GM12864 (cell line): ENCODE data around the gene EPS8.
"Not testable (repeated sequence)": the region's sequence is repeated elsewhere in the genome, so short reads cannot be mapped to it uniquely, and the experiment has no call there.

Experiments
- DNase-seq: peaks from one replicate; pipeline ENCODE4 v3.0.0-alpha.2; 2011; ENCODE audit warnings: low read depth
- H3K4me3 ChIP-seq: 2 replicates; pipeline ENCODE4 v1.5.1; 2011; ENCODE audit warnings: mild to moderate bottlenecking, low read depth, low read length, control low read depth
- TF ChIP-seq, protein P1 (sequence below): IDR thresholded peaks from 2 replicates; pipeline ENCODE4 v1.5.1; 2011; ENCODE audit warnings: low read depth, mild to moderate bottlenecking, moderate library complexity, low read length, control low read depth, inconsistent platforms; ENCODE audit errors: missing control alignments

The EPS8 gene

GRCh38 chr12:15631007-15631715 lies 158.0 kb downstream of the EPS8 start:
- no peak for DNase-seq
- H3K4me3 ChIP-seq = no peak overlapping the region

GRCh38 chr12:15629761-15630160 lies 159.4 kb downstream of the EPS8 start:
- no peak overlapping the region for H3K4me3 ChIP-seq
- TF ChIP-seq, protein P1, sequence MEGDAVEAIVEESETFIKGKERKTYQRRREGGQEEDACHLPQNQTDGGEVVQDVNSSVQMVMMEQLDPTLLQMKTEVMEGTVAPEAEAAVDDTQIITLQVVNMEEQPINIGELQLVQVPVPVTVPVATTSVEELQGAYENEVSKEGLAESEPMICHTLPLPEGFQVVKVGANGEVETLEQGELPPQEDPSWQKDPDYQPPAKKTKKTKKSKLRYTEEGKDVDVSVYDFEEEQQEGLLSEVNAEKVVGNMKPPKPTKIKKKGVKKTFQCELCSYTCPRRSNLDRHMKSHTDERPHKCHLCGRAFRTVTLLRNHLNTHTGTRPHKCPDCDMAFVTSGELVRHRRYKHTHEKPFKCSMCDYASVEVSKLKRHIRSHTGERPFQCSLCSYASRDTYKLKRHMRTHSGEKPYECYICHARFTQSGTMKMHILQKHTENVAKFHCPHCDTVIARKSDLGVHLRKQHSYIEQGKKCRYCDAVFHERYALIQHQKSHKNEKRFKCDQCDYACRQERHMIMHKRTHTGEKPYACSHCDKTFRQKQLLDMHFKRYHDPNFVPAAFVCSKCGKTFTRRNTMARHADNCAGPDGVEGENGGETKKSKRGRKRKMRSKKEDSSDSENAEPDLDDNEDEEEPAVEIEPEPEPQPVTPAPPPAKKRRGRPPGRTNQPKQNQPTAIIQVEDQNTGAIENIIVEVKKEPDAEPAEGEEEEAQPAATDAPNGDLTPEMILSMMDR = no peak
- DNase-seq = no peak

More at GRCh38 chr12:15631007-15631715, 158.0 kb downstream of the EPS8 start:
- TF ChIP-seq, protein P1 = no peak

DNA sequence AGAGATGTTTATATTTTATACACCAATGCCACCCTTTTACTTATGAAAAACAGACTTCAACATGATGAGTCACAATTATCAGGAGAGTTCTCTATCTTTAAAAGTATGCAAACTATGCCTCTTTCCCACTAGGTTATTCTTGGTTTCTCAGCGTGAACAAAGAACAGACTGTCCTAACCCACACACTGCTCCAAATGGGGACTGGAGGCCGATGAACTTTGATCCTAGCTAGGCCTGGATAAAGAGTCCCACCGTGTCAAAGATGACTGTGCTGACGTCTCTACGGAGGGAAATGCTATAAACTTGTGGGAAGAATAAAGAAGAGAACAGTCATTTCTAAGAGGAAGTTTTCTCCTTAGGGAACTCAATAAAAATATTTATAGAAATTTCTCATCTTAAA lies 160.1 kb downstream of the EPS8 start:
- H3K4me3 ChIP-seq = no peak overlapping the region
- no peak for DNase-seq

GRCh38 chr12:15627995-15628945 lies 160.9 kb downstream of the EPS8 start:
- no peak overlapping the region for H3K4me3 ChIP-seq
- no peak for DNase-seq
- TF ChIP-seq, protein P1 = no peak

More for the DNA sequence above, 160.1 kb downstream of the EPS8 start:
- TF ChIP-seq, protein P1 = no peak

GRCh38 chr12:15625075-15625474 lies 164.1 kb downstream of the EPS8 start:
- no peak for DNase-seq
- no peak overlapping the region for H3K4me3 ChIP-seq
- TF ChIP-seq, protein P1 = no peak

GRCh38 chr12:15620741-15621539 lies 168.2 kb downstream of the EPS8 start:
- H3K4me3 ChIP-seq = no peak overlapping the region
- TF ChIP-seq, protein P1 = no peak
- no peak for DNase-seq

DNA sequence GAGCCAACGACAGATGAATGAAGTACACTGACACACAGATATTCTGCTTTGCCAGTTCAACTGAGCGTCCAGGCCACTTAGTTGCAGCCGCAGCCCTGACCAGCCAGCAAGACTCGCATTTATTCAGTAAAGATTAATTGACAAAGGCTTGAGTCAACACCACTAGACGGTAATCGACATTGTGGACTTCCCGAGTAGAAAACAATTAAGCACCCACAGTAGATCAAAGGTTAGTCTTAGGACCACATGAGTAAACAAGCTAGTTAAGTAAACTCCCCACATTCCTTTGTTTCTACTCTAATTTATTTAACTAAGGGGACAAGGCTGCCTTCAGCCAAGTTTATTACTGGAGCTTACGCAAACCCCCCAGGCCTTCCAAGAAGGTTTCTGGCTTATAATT lies 172.7 kb downstream of the EPS8 start:
- not testable (repeated sequence) for H3K4me3 ChIP-seq, DNase-seq
